Ammon's horn (tissue), 1 donor: ENCODE data around the gene MON1B.
"Not testable (repeated sequence)": the region's sequence is repeated elsewhere in the genome, so short reads cannot be mapped to it uniquely, and the experiment has no call there.

ENCODE experiments used
- DNase-seq: peaks from one replicate; pipeline ENCODE4 v3.0.0-alpha.2; 2016; ENCODE audit warnings: low spot score

The MON1B gene

GRCh38 chr16:77197747-77198146 lies 6.8 kb downstream of the MON1B start:
- DNase-seq = no peak

DNA sequence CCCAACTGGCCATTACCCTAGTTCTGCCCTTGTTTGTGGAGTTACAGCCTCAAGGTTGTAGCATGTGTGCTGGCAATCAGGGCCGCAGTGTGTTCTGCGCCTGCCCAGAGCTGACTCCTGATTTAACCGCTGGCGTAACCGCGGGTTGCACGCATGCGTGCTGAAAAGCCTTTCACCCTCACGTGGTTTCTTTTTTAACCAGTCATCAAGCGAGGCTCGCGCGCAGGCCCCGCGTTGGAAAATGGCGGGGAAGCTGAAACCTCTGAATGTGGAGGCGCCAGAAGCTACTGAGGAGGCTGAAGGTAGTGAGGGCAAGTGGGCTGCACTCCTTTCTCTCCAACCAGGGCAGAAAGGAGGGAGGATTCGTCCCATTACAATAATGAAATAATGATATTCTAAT lies 8.2 kb downstream of the MON1B start, which contains the start of gene SYCE1L:
SYCE1L (plus strand) TSS at position 198 of the 400 bp plus-strand sequence; CDS start at position 242, 44 bp downstream.
- no peak for DNase-seq

- no peak for DNase-seq
Observed at GRCh38 chr16:77206533-77206932, 15.5 kb downstream of the MON1B start.

GRCh38 chr16:77207030-77207429 lies 16.0 kb downstream of the MON1B start:
- DNase-seq = no peak

DNA sequence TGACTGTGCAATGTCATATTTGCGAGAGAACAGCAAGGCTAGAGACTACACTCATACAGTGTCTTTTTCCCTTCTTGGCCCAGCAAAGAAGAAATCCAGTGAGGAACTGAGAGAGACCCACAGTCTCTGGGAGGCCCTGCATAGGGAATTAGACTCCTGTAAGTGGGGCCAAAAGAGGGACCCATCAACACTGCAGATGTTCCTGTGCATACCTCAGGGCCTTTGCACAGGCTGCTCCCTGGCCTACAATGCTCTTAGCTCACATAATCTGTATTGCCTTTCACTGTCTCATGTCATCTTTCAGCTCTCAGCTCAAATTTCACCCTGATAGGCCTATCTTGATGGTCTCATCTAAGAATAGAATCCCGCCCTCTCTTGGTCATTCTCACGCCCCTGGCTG lies 17.4 kb downstream of the MON1B start:
- no peak for DNase-seq

DNA sequence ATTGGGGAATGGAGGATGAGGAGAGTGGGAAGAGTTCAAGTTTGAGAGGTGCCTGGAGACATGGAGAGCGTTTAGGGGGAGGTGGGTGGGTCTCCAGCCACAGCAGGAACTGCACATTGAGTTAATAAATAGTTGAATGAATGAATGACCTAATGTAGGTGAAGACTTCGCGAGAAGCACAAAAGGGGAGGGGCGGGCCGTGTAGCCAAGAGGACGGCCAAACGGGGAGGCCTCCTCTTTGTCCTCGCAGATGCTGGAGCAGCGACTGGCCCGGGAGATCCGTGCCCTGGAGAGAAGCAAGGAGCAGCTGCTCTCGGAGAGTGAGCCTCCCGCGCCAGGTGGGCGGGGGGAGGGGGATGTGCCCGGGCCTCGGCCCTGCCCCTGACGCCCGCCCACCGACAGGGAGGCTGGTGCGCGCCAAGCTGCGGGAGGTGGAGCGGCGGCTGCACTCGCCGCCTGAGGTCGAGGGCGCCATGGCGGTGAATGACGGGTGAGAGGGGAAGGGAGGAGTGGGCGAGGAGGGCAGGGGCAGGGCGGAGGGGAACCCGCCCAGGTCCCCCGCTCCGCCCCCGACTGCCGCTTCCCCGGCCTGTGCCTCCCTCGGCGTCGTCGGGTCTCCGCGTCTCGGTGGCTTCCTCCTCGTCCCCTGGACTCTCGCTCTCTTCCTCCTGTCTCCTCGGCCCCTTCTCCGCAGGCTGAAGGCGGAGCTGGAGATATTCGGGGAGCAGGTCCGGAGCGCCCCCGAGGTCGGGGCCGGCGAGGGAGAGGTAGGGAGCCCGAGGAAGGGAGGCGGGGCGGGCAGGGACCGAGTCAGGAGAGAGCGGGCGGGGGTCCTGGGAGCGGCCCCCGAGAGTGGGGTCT lies 21.1 kb downstream of the MON1B start:
- DNase-seq = no peak

GRCh38 chr16:77212741-77213541 lies 22.0 kb downstream of the MON1B start:
- peak; percentile 32 for DNase-seq

DNA sequence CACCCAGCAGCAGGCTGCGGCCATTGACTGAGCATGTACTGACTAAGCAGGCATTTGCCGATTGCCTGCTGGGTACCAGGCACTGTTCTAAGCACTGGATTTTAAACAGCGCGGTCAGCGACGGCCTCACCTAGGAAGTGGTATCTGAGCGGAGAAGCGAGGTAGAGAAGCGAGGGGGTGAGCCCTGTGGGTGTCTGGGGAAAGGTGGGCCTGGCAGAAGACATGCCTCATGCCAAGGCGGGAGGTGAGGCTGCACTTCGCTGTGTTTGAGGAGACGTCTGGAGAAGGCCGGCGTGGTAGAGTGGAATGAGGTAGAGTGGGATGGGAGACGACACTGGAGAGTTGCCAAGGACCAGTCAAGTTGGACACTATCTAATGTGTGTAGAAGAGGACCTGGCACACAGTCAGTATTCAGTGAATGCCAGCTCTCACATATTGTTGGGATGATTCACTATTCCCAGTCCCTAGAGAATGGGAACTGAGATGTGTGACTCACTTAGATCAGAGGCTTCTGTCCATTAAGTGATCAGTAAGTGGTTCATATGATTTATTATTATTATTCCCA lies 22.6 kb downstream of the MON1B start:
- DNase-seq = peak; percentile 44

GRCh38 chr16:77214411-77215138 lies 23.6 kb downstream of the MON1B start:
- no peak for DNase-seq

- no peak for DNase-seq
Observed at GRCh38 chr16:77219437-77219836, 28.4 kb downstream of the MON1B start.

DNA sequence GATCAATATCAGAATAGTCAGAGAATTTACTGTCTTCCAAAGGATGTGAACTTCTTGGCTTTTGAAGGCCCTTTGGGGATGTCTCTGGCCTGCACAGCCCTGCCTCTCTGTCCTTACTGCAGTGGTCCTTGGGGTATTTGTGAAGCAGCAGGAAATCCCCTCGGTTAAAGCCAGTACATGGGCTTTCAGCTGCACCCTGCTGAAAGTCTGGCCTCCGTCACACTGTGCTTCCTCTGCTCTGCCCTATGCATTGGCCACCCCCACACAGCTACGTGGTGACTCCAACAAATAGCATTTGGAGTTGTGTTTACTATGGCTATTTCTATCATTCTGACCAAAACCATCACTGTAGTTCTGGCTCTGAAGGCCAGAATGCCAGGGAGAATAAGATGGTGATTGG lies 29.4 kb downstream of the MON1B start:
- DNase-seq = no peak

DNA sequence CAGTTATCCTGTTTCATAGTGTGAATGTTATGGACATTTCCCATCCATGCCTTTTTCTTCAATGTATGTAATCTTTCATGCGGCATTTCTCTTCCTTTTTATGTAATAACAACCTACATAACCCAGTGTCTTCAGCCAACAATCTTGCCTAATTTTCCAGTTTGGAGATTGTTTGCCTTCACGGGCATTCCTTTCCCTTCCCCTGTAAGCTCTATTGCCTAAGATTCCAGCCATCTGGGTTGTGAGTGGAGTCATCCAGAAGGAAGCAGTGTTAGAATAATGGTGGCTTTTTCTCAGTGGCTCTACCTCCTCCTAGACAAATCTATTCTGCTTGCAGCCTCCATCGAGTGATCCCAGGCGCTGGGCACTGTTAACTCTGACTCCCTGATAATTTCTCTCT lies 30.5 kb downstream of the MON1B start:
- no peak for DNase-seq

DNA sequence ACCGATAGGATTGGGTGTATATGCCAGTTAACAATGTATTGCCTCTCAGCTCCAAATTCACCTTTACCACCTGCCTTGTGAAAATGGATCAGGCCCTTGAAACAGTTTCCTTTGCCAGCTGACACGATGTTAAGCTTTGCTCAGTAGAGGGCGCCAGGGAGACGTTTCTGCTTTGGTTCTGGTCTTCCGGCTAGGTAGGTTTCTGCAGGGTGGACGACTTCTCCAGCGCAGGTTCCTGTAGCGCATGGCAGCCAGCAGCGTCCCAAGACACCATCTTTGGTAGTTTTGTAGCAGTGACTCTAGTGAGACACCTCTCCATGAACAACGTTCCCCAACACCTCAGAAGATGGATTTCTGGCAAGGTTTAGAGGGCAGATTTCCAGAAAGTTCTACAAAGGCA lies 32.2 kb downstream of the MON1B start:
- no peak for DNase-seq

GRCh38 chr16:77225182-77225581 lies 34.2 kb downstream of the MON1B start:
- DNase-seq = no peak

DNA sequence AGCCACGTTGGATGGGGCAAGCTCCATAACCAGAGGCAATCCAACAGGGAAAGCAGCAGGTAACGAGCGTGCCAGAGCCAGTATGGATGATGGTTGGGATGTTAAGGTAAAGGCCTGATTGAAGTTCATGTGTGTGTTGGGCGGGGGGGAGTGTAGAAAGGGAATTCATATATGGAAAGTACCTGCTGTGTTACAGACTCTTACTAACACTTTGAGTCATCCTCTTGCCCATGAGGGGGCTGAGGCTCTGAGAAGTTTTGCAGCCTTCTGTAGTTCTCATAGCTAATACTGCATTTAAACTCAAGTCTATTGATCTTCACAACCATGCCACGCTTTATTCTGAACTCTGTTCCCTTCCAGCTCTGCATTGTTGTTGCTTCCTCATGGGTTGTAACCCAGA lies 36.8 kb downstream of the MON1B start:
- DNase-seq = no peak

GRCh38 chr16:77231047-77231446 lies 40.1 kb downstream of the MON1B start:
- no peak for DNase-seq

GRCh38 chr16:77233799-77234519 lies 43.0 kb downstream of the MON1B start:
- DNase-seq = no peak

DNA sequence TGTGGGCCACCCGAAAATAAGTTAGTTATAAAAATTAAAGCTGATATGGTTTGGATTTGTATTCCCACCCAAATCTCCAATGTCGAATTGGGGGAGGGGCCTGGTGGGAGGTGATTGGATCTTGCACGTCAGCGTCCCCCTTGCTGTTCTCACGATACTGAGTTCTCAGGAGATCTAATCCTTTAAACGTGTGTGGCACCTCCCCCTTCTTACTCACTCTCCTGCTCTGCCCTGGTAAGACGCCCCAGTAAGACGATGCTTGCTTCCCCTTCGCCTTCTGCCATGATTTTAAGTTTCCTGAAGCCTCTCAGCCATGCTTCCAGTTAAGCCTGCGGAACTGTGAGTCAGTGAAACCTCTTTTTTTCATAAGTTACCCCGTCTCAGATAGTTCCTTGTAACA lies 43.6 kb downstream of the MON1B start:
- no peak for DNase-seq

DNA sequence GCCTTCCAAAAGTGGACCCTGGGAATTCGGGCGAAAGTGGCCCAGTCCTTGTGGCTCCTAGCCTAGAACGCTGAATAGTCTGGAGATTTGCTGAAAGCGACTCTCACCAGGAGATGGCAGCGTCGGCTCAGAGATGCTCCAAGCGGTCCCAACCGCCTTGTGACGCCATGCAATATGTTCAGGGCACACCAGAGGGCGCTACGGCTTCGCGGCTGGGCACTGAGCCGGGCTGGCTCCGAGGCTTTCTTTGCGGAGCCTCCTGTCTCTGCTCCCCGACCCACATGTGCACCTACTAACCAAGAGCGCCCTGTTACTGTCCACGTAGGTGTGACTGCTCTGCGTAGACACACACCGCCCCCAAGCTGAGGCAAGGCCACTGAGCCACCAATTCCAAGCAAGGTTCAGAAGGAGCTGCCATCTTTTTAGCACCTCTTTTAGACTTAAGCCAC lies 45.1 kb downstream of the MON1B start:
- peak; percentile 93 for DNase-seq

DNA sequence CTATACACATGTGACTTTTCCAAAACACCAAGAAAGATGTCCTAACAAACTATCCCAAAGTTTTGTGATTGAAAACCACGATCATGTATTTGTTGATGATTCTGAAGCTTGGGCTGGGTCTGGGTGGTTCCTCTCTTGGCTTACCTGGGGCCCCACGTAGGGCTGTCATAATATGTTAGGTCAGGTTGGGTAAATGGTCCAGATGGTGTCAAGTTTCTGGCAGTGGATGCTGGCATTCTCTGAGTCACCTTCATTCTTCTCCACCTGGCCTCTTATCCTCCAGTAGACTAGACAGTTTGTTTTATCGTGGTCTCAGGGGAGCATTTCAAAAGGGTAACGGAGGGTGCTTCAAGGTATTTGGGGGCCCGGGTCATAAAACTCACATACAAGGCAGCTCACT lies 47.6 kb downstream of the MON1B start:
- no peak for DNase-seq

DNA sequence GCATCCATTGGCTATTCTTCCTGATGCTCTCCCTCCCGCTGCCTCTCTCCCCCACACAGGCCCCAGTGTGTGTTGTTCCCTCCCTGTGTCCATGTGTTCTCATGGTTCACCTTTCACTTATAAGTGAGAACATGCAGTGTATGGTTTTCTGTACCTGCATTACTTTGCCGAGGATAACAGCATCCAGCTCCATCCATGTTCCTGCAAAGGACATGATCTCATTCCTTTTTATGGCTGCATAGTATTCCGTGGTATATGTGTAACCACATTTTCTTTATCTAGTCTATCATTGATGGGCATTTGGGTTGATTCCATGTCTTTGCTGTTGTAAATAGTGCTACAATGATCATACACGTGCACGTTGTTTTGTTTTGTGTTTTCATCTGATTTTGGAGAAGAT lies 51.5 kb downstream of the MON1B start:
- DNase-seq = not testable (repeated sequence)
